Measurements from ENCODE around the gene MRPS31. TPM values are rescaled to one million over a fixed set of nuclear protein-coding genes. Genes with fewer than 3 reads are reported as not detected.
"Not testable (repeated sequence)": the region's sequence is repeated elsewhere in the genome, so short reads cannot be mapped to it uniquely, and the experiment has no call there.

MRPS31 gene
- total RNA-seq, 3 donors from 2014 or later = 15.8 to 29.7 (median 23.3) TPM

DNA sequence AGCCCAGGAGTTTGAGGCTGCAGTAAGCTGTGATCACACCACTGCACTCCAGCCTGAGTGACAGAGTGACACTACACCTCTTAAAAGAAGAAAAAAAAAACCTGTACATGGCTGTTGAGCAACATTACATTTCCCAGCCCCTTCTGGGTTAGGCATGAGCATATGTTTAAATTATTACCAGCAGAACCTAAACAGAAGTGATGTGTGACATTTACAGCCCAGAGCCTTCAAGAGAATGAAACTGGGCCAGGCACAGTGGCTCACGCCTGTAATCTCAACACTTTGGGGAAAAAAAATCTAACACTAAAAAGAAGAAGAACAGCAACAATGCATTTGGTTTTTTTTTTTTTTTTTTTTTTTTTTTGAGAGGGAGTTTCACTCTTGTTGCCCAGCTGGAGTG is 38.3 kb downstream of the MRPS31 start:
- intact Hi-C loops (cut with DNase I; ENCODE audit: low total_unique reads) = no loop called here
- DNase-seq (ENCODE audit: low spot score in 2 of 2) = no peak
- Histone ChIP-seq H3K27ac (no peak overlapping the region), H3K27me3 (no peaks in the 10 kb centered on the region), H3K36me3 (peaks cover 5% of the 10 kb centered on the region), H3K4me1 (no peaks in the 10 kb centered on the region), H3K9me3 (no peaks in the 10 kb centered on the region), H3K4me3 (no peak overlapping the region)
- TF ChIP-seq, protein P1, sequence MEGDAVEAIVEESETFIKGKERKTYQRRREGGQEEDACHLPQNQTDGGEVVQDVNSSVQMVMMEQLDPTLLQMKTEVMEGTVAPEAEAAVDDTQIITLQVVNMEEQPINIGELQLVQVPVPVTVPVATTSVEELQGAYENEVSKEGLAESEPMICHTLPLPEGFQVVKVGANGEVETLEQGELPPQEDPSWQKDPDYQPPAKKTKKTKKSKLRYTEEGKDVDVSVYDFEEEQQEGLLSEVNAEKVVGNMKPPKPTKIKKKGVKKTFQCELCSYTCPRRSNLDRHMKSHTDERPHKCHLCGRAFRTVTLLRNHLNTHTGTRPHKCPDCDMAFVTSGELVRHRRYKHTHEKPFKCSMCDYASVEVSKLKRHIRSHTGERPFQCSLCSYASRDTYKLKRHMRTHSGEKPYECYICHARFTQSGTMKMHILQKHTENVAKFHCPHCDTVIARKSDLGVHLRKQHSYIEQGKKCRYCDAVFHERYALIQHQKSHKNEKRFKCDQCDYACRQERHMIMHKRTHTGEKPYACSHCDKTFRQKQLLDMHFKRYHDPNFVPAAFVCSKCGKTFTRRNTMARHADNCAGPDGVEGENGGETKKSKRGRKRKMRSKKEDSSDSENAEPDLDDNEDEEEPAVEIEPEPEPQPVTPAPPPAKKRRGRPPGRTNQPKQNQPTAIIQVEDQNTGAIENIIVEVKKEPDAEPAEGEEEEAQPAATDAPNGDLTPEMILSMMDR (IDR thresholded peaks at IDR 0.05) = no peak
- TF ChIP-seq POLR2A (IDR thresholded peaks at IDR 0.05) (no peak), POLR2AphosphoS5 (IDR thresholded peaks at IDR 0.05) (no peak)

DNA sequence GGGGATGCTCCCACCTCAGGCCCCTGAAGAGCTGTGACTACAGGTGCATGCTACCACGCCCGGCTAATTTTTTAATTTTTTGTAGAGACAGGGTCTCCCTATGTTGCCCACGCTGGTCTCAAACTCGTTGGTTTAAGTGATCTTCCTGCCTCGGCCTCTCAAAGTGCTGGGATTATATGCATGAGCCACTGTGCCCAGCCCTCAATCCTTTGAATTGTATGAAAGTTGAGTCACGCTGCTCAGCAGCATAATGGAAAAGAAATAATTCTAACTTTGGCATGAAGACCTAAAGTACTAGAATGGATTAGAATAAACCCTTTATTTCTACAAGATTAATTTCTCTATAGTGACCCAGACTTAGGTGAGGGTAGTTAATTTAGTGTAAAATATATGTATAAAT is 42.4 kb downstream of the MRPS31 start:
- Histone ChIP-seq H3K4me3 (no peak overlapping the region), H3K36me3 (peaks cover 5% of the 10 kb centered on the region), H3K4me1 (no peaks in the 10 kb centered on the region), H3K9me3 (no peaks in the 10 kb centered on the region), H3K27me3 (no peaks in the 10 kb centered on the region), H3K27ac (no peak overlapping the region)
- intact Hi-C loops (cut with DNase I; ENCODE audit: low total_unique reads) = no loop called here
- no peak for TF ChIP-seq POLR2AphosphoS5 (IDR thresholded peaks at IDR 0.05)
- TF ChIP-seq POLR2A (IDR thresholded peaks at IDR 0.05) = no peak
- TF ChIP-seq, protein P1 (IDR thresholded peaks at IDR 0.05) = no peak
- no peak for DNase-seq (ENCODE audit: low spot score in 2 of 2)

DNA sequence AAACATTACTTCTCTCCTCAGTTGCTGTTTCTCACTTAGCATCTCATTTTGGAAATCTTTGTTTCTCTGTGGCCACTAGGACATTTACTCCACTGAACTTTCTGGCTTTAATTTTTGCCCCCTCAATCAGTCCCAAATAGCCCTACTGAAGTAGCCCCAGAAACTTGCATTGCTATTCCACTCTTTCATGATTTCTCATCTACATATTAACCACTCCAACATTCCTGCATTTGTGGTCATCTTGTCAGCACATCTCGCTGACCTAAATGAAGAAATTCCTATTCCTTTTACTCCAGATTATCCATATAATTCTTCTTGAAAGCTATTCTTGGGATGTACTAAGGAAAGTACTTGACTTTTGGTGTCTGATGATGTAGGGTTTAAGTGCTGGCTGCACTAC is 56.6 kb downstream of the MRPS31 start:
- H3K4me3 ChIP-seq; intact Hi-C loops (cut with DNase I; ENCODE audit: low total_unique reads); DNase-seq (ENCODE audit: low spot score in 2 of 2); H3K4me1 ChIP-seq; H3K27me3 ChIP-seq; H3K36me3 ChIP-seq; H3K27ac ChIP-seq: not testable (repeated sequence)
- peaks cover 19 to 27% of the 10 kb centered on the region in 2 donors for H3K9me3 ChIP-seq

DNA sequence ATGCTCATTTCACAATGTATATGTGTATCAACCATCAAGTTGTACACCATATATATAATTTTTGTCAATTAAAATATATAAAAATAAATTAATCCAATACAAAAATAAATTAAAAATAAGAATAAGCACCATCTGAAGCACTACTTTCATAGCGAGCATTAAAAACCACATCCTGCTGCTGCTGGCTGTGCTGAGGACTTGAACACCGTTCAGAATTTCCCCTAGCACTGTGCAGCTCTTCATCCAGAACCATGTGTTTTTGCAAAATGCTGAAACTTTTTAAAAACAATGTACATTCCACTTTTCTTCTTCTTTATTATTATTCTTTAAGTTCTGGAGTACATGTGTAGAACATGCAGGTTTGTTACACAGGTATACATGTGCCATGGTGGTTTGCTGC is 64.6 kb downstream of the MRPS31 start:
- no peaks in the 10 kb centered on the region for H3K36me3 ChIP-seq
- no peak for DNase-seq (ENCODE audit: low spot score in 2 of 2)
- H3K9me3 ChIP-seq = peaks cover 20 to 28% of the 10 kb centered on the region in 2 donors
- H3K4me1 ChIP-seq = no peaks in the 10 kb centered on the region
- TF ChIP-seq POLR2AphosphoS5 (IDR thresholded peaks at IDR 0.05) = no peak
- TF ChIP-seq, protein P1 (IDR thresholded peaks at IDR 0.05) = no peak
- TF ChIP-seq POLR2A (IDR thresholded peaks at IDR 0.05) = no peak
- intact Hi-C loops (cut with DNase I; ENCODE audit: low total_unique reads) = no loop called here
- no peak overlapping the region for H3K4me3 ChIP-seq
- H3K27me3 ChIP-seq = no peaks in the 10 kb centered on the region
- H3K27ac ChIP-seq = no peak overlapping the region

DNA sequence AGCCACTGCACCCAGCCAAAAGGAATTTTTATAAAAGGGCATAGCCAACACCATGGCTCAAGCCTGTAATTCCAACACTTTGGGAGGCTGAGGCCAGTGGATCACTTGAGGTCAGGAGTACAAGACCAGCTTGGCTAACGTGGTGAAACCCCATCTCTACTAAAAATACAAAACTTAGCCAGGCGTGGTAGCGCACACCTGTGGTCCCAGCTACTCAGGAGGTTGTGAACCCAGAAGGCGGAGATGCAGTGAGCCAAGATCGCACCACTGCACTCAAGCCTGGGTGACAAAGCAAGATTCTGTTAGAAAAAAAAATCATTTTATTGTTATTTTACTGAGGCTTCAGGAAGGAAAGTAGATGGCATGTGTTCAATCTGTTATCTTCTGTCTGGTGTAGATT is 73.3 kb downstream of the MRPS31 start:
- TF ChIP-seq POLR2AphosphoS5 (IDR thresholded peaks at IDR 0.05) (no peak), POLR2A (IDR thresholded peaks at IDR 0.05) (no peak)
- TF ChIP-seq, protein P1 (IDR thresholded peaks at IDR 0.05) = no peak
- no peaks in the 10 kb centered on the region for H3K36me3 ChIP-seq
- no peak overlapping the region for H3K4me3 ChIP-seq
- no peaks in the 10 kb centered on the region for H3K4me1 ChIP-seq
- DNase-seq (ENCODE audit: low spot score in 2 of 2) = no peak
- H3K9me3 ChIP-seq = no peaks in the 10 kb centered on the region
- intact Hi-C loops (cut with DNase I; ENCODE audit: low total_unique reads) = no loop called here
- H3K27me3 ChIP-seq = no peaks in the 10 kb centered on the region
- no peak overlapping the region for H3K27ac ChIP-seq

DNA sequence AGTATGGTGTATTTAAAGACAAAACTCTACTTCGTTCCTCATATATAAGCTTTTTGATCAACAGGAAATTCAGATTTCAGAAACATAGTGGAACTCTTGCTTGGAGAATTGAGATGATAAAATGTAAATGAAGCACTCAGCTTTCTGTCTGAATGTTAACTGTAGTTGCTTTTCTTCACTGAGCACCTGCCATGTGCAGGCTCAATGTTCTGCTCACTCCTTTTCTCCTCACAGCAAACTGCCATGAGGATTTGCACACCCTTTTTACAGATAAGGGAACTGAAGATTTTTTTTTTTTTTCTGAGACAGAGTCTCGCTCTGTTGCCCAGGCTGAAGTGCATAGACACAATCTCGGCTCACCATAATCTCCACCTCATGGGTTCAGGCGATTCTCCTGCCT is 76.6 kb downstream of the MRPS31 start:
- no peaks in the 10 kb centered on the region for H3K36me3 ChIP-seq
- no peak for DNase-seq (ENCODE audit: low spot score in 2 of 2)
- intact Hi-C loops (cut with DNase I; ENCODE audit: low total_unique reads) = no loop called here

More for the DNA sequence above, 76.6 kb downstream of the MRPS31 start:
- H3K27ac ChIP-seq = no peak overlapping the region
- no peaks in the 10 kb centered on the region for H3K27me3 ChIP-seq
- TF ChIP-seq POLR2AphosphoS5 (IDR thresholded peaks at IDR 0.05) (no peak), POLR2A (IDR thresholded peaks at IDR 0.05) (no peak)
- TF ChIP-seq, protein P1 (IDR thresholded peaks at IDR 0.05) = no peak
- H3K4me1 ChIP-seq = no peaks in the 10 kb centered on the region
- no peaks in the 10 kb centered on the region for H3K9me3 ChIP-seq
- no peak overlapping the region for H3K4me3 ChIP-seq
